Liver (tissue), 9 donors: ENCODE results near the gene ANXA3. TPM values are rescaled to one million over a fixed set of nuclear protein-coding genes. Genes with fewer than 3 reads are reported as not detected.

Experiments used
- DNase-seq: peaks from one replicate; pipeline ENCODE4 v3.0.0-alpha.2; 2017; ENCODE audit warnings: low spot score
- H3K27ac ChIP-seq, 2 donors: one replicate each; pipeline ENCODE4 v1.7.0; 2013; ENCODE audit warnings: inconsistent platforms in 2 of 2, low read length in 2 of 2, control low read depth in 1 of 2, low read depth in 1 of 2, mild to moderate bottlenecking in 1 of 2
- H3K27me3 ChIP-seq, 4 donors: one replicate each; pipeline versions ENCODE4 v1.6.1 to v1.7.0; 2013; ENCODE audit warnings: low read length in 3 of 4, inconsistent platforms in 1 of 4, mild to moderate bottlenecking in 1 of 4, moderate library complexity in 1 of 4; ENCODE audit not compliant: control insufficient read depth in 4 of 4, insufficient read depth in 4 of 4
- H3K36me3 ChIP-seq, 4 donors: one replicate each; pipeline versions ENCODE4 v1.6.1 to v1.7.0; 2013; ENCODE audit warnings: low read length in 3 of 4, mild to moderate bottlenecking in 3 of 4, low read depth in 1 of 4, moderate library complexity in 1 of 4; ENCODE audit not compliant: control insufficient read depth in 4 of 4, insufficient read depth in 3 of 4
- H3K4me1 ChIP-seq, 4 donors: one replicate each; pipeline versions ENCODE4 v1.6.1 to v1.7.0; 2013; ENCODE audit warnings: low read length in 3 of 4, mild to moderate bottlenecking in 3 of 4, moderate library complexity in 1 of 4; ENCODE audit not compliant: control insufficient read depth in 4 of 4, insufficient read depth in 4 of 4
- H3K4me3 ChIP-seq, 3 donors: one replicate each; pipeline versions ENCODE4 v1.6.1 to v1.7.0; 2013; ENCODE audit warnings: low read length in 3 of 3, control low read depth in 1 of 3, low read depth in 1 of 3, mild to moderate bottlenecking in 1 of 3
- H3K9ac ChIP-seq, 2 donors: one replicate each; pipeline ENCODE4 v1.7.0; 2013; ENCODE audit warnings: low read length in 2 of 2, mild to moderate bottlenecking in 2 of 2, moderate library complexity in 2 of 2, control low read depth in 1 of 2, low read depth in 1 of 2
- H3K9me3 ChIP-seq, 4 donors: one replicate each; pipeline versions ENCODE4 v1.6.1 to v1.7.0; 2013; ENCODE audit warnings: low read length in 3 of 4; ENCODE audit not compliant: control insufficient read depth in 4 of 4
- EGR1 ChIP-seq, 2 donors: IDR thresholded peaks; 2 replicates each; pipeline ENCODE4 v1.6.1; 2016 to 2018; ENCODE audit warnings: antibody characterized with exemption in 2 of 2, low read depth in 2 of 2
- FOXA1 ChIP-seq: IDR thresholded peaks from 2 replicates; pipeline ENCODE4 v1.6.1; 2016; ENCODE audit warnings: antibody characterized with exemption
- FOXA2 ChIP-seq: IDR thresholded peaks from 2 replicates; pipeline ENCODE4 v1.6.1; 2016; ENCODE audit warnings: antibody characterized with exemption
- GABPA ChIP-seq, 2 donors: IDR thresholded peaks in 1 of 2; conservative IDR thresholded peaks in 1 of 2; 2 replicates each; pipeline ENCODE4 v1.6.1; 2016; ENCODE audit warnings: antibody characterized with exemption in 2 of 2, mild to moderate bottlenecking in 1 of 2, moderate library complexity in 1 of 2
- HNF4A ChIP-seq, 2 donors: conservative IDR thresholded peaks; 2 replicates each; pipeline ENCODE4 v1.6.1; 2016; ENCODE audit warnings: antibody characterized with exemption in 2 of 2, mild to moderate bottlenecking in 2 of 2
- HNF4G ChIP-seq: IDR thresholded peaks from 2 replicates; pipeline ENCODE4 v1.6.1; 2016; ENCODE audit warnings: antibody characterized with exemption
- JUND ChIP-seq, 2 donors: IDR thresholded peaks; 2 replicates each; pipeline ENCODE4 v1.6.1; 2016; ENCODE audit warnings: antibody characterized with exemption in 2 of 2
- NR2F2 ChIP-seq: IDR thresholded peaks from 2 replicates; pipeline ENCODE4 v1.6.1; 2016; ENCODE audit warnings: antibody characterized with exemption
- RXRA ChIP-seq, 2 donors: IDR thresholded peaks; 2 replicates each; pipeline ENCODE4 v1.6.1; 2017 to 2018; ENCODE audit warnings: antibody characterized with exemption in 2 of 2, mild to moderate bottlenecking in 1 of 2
- YY1 ChIP-seq: IDR thresholded peaks from 2 replicates; pipeline ENCODE4 v1.6.1; 2016; ENCODE audit warnings: antibody characterized with exemption, mild to moderate bottlenecking
- WGBS: extraction: QIAGEN DNeasy Blood & Tissue Kit; methylation state at CpG from one replicate; pipeline ENCODE4 v1.1.7; 2013; 5-methylcytosine and 5-hydroxymethylcytosine counted together
- polyA plus RNA-seq, 2 donors: library from polyadenylated mRNA; stranded (reverse) in 1 of 2; unstranded in 1 of 2; fragments of 200-250 nt in 1 of 2; fragments of >200 nt in 1 of 2; fragmentation: Nextera tagmentation in 1 of 2; extraction: Ambion mirVana in 1 of 2; gene quantifications; one replicate each; pipeline versions ENCODE4 v1.2.1 to v1.2.3, GENCODE V29; 2013 to 2015
- total RNA-seq, 2 donors: library from RNA; depleted of rRNA; stranded (reverse); fragments of >200 nt; gene quantifications; one replicate each; pipeline ENCODE4 v1.2.3, GENCODE V29; 2014
- TF ChIP-seq, protein P1 (sequence below): IDR thresholded peaks from 2 replicates; pipeline ENCODE4 v1.6.1; 2016; ENCODE audit warnings: antibody characterized with exemption
- TF ChIP-seq, protein P2 (sequence below): fragments of 150-350 bp; IDR thresholded peaks from 2 replicates; pipeline ENCODE4 v1.5.1; 2017; ENCODE audit warnings: improper control_type of control experiment, low read depth, low read length; ENCODE audit not compliant: missing input control
- TF ChIP-seq, protein P3 (sequence below): IDR thresholded peaks from 2 replicates; pipeline ENCODE4 v1.6.1; 2016; ENCODE audit warnings: antibody characterized with exemption
- TF ChIP-seq, protein P4 (sequence below): IDR thresholded peaks from 2 replicates; pipeline ENCODE4 v1.6.1; 2016; ENCODE audit warnings: antibody characterized with exemption
- TF ChIP-seq, protein P5 (sequence below): IDR thresholded peaks from 2 replicates; pipeline ENCODE4 v1.6.1; 2016; ENCODE audit warnings: antibody characterized with exemption, mild to moderate bottlenecking
- donor health status: healthy.
- donor health status: healthy.
- donor health status: healthy.
- donor health status: healthy.
- donor health status: healthy.

The ANXA3 gene
- total and polyA plus RNA-seq, 4 donors = 1.7 to 16.4 (median 3.4) TPM

DNA sequence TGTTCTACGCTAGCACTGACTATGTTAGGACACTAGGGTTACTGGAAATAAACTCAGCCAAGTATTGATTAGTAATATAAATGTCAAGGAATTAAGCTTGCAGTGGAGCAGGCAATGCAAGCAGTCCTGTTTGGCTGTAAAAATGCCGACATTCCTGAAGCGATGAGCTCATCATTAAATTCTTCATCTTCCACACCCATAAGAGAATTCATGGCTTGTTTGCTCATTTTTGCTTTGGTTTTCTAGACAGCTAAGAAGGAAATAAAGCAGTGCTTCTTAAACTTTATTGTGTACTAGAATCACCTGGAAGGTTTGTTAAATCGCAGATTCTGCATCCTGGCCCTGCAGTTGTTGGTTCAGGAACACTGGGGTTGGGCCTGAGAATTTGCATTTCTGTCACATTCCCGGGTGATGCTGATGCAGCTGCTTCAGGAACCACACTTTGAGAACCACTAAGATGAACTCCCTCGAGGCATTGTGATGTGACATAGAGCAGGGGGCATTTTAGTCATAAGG lies 17.8 kb downstream of the ANXA3 start:
- no peaks in the 10 kb centered on the region for H3K9me3 ChIP-seq
- H3K4me3 ChIP-seq = no peak overlapping the region
- no peaks in the 10 kb centered on the region for H3K4me1 ChIP-seq
- 67% methylated on average over 6 of the region's 6 CpGs for WGBS
- H3K36me3 ChIP-seq = no peaks in the 10 kb centered on the region
- no peak for DNase-seq
- H3K27ac ChIP-seq = no peak overlapping the region
- TF ChIP-seq NR2F2 = no peak
- TF ChIP-seq JUND (IDR thresholded peaks at IDR 0.05) = peak in 1 of 2 donors; percentile 35
- H3K27me3 ChIP-seq = no peaks in the 10 kb centered on the region
- H3K9ac ChIP-seq = no peak overlapping the region

DNA sequence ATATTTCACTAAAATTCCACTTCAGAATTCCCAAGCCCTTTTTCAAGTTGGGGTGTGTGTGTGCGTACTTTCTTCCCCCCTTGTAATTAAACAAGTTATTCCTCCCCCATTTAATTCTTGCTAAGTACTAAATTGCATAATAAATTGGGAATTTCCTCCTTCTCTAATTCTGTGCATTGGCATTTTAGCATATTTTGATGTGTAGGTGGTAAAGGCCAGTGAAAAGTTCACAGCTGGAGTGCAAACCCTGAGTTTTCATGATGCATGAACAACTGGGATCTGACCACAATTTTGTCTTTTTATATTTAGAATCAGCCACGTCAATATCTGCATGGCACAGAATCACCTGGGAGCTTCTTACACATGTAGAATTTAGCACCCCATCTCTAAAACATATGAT lies 18.5 kb downstream of the ANXA3 start:
- H3K9me3 ChIP-seq = no peaks in the 10 kb centered on the region
- H3K27ac ChIP-seq = no peak overlapping the region
- no peaks in the 10 kb centered on the region for H3K27me3 ChIP-seq
- TF ChIP-seq, protein P1, sequence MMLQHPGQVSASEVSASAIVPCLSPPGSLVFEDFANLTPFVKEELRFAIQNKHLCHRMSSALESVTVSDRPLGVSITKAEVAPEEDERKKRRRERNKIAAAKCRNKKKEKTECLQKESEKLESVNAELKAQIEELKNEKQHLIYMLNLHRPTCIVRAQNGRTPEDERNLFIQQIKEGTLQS = no peak
- TF ChIP-seq, protein P2, sequence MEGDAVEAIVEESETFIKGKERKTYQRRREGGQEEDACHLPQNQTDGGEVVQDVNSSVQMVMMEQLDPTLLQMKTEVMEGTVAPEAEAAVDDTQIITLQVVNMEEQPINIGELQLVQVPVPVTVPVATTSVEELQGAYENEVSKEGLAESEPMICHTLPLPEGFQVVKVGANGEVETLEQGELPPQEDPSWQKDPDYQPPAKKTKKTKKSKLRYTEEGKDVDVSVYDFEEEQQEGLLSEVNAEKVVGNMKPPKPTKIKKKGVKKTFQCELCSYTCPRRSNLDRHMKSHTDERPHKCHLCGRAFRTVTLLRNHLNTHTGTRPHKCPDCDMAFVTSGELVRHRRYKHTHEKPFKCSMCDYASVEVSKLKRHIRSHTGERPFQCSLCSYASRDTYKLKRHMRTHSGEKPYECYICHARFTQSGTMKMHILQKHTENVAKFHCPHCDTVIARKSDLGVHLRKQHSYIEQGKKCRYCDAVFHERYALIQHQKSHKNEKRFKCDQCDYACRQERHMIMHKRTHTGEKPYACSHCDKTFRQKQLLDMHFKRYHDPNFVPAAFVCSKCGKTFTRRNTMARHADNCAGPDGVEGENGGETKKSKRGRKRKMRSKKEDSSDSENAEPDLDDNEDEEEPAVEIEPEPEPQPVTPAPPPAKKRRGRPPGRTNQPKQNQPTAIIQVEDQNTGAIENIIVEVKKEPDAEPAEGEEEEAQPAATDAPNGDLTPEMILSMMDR = no peak
- TF ChIP-seq, protein P3, sequence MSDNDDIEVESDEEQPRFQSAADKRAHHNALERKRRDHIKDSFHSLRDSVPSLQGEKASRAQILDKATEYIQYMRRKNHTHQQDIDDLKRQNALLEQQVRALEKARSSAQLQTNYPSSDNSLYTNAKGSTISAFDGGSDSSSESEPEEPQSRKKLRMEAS = no peak
- TF ChIP-seq, protein P4, sequence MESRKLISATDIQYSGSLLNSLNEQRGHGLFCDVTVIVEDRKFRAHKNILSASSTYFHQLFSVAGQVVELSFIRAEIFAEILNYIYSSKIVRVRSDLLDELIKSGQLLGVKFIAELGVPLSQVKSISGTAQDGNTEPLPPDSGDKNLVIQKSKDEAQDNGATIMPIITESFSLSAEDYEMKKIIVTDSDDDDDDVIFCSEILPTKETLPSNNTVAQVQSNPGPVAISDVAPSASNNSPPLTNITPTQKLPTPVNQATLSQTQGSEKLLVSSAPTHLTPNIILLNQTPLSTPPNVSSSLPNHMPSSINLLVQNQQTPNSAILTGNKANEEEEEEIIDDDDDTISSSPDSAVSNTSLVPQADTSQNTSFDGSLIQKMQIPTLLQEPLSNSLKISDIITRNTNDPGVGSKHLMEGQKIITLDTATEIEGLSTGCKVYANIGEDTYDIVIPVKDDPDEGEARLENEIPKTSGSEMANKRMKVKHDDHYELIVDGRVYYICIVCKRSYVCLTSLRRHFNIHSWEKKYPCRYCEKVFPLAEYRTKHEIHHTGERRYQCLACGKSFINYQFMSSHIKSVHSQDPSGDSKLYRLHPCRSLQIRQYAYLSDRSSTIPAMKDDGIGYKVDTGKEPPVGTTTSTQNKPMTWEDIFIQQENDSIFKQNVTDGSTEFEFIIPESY = no peak
- TF ChIP-seq YY1 = no peak
- no peak for TF ChIP-seq HNF4A (conservative IDR thresholded peaks at IDR 0.05)
- TF ChIP-seq FOXA1 = no peak
- no peak for TF ChIP-seq RXRA (IDR thresholded peaks at IDR 0.05)
- TF ChIP-seq EGR1 (IDR thresholded peaks at IDR 0.05; ENCODE audit: low read depth in 2 of 2) = no peak
- no peak for TF ChIP-seq JUND (IDR thresholded peaks at IDR 0.05)
- TF ChIP-seq FOXA2 = no peak
- no peak for TF ChIP-seq NR2F2
- TF ChIP-seq HNF4G = no peak
- no peak for TF ChIP-seq GABPA (IDR thresholded peaks at IDR 0.05 in 1 of 2, conservative IDR thresholded peaks at IDR 0.05 in 1 of 2)
- TF ChIP-seq, protein P5, sequence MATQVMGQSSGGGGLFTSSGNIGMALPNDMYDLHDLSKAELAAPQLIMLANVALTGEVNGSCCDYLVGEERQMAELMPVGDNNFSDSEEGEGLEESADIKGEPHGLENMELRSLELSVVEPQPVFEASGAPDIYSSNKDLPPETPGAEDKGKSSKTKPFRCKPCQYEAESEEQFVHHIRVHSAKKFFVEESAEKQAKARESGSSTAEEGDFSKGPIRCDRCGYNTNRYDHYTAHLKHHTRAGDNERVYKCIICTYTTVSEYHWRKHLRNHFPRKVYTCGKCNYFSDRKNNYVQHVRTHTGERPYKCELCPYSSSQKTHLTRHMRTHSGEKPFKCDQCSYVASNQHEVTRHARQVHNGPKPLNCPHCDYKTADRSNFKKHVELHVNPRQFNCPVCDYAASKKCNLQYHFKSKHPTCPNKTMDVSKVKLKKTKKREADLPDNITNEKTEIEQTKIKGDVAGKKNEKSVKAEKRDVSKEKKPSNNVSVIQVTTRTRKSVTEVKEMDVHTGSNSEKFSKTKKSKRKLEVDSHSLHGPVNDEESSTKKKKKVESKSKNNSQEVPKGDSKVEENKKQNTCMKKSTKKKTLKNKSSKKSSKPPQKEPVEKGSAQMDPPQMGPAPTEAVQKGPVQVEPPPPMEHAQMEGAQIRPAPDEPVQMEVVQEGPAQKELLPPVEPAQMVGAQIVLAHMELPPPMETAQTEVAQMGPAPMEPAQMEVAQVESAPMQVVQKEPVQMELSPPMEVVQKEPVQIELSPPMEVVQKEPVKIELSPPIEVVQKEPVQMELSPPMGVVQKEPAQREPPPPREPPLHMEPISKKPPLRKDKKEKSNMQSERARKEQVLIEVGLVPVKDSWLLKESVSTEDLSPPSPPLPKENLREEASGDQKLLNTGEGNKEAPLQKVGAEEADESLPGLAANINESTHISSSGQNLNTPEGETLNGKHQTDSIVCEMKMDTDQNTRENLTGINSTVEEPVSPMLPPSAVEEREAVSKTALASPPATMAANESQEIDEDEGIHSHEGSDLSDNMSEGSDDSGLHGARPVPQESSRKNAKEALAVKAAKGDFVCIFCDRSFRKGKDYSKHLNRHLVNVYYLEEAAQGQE = no peak
- WGBS = 83% methylated on average over 2 of the region's 2 CpGs
- no peaks in the 10 kb centered on the region for H3K4me1 ChIP-seq
- no peak for DNase-seq
- H3K9ac ChIP-seq = no peak overlapping the region
- no peaks in the 10 kb centered on the region for H3K36me3 ChIP-seq
- no peak overlapping the region for H3K4me3 ChIP-seq
